Loucy (cell line): Measurements from ENCODE around the gene PLXNA4.

Source experiments
- H2AFZ ChIP-seq: fragments of 200-600 bp; sonication (generic); 2 replicates; pipeline ENCODE4 v1.6.0; 2016; ENCODE audit warnings: antibody characterized with exemption, mild to moderate bottlenecking, low read length, moderate library complexity
- H3F3A ChIP-seq: fragments of 200-600 bp; 2 replicates; pipeline ENCODE4 v1.6.0; 2016; ENCODE audit warnings: antibody characterized with exemption, low read depth, mild to moderate bottlenecking
- H3K27me3 ChIP-seq: fragments of 200-600 bp; sonication (generic); 2 replicates; pipeline ENCODE4 v1.6.1; 2014; ENCODE audit warnings: low read length, mild to moderate bottlenecking; ENCODE audit not compliant: insufficient read depth, poor library complexity, severe bottlenecking
- H3K36me3 ChIP-seq: fragments of 200-600 bp; sonication (generic); 2 replicates; pipeline ENCODE4 v1.6.1; 2016; ENCODE audit warnings: low read length; ENCODE audit not compliant: insufficient read depth
- H3K4me1 ChIP-seq: fragments of 200-600 bp; sonication (generic); 2 replicates; pipeline ENCODE4 v1.5.1; 2014; ENCODE audit warnings: low read length, mild to moderate bottlenecking; ENCODE audit not compliant: insufficient read depth, poor library complexity, severe bottlenecking
- H3K4me2 ChIP-seq: fragments of 200-600 bp; sonication (generic); 2 replicates; pipeline ENCODE4 v1.6.0; 2014; ENCODE audit warnings: antibody characterized with exemption, low read length, low read depth, mild to moderate bottlenecking; ENCODE audit not compliant: poor library complexity, severe bottlenecking
- H3K4me3 ChIP-seq: fragments of 200-600 bp; sonication (generic); 2 replicates; pipeline ENCODE4 v1.5.1; 2014; ENCODE audit warnings: low read length, mild to moderate bottlenecking, mixed read lengths; ENCODE audit not compliant: poor library complexity, severe bottlenecking
- H3K79me2 ChIP-seq: fragments of 200-600 bp; sonication (generic); 2 replicates; pipeline ENCODE4 v1.6.1; 2014; ENCODE audit warnings: low read length; ENCODE audit not compliant: insufficient read depth
- H3K9ac ChIP-seq: fragments of 200-600 bp; sonication (generic); 2 replicates; pipeline ENCODE4 v1.6.0; 2014; ENCODE audit warnings: mild to moderate bottlenecking, low read depth, low read length, moderate library complexity; ENCODE audit not compliant: poor library complexity, severe bottlenecking
- H3K9me2 ChIP-seq: fragments of 200-600 bp; sonication (generic); replicated peaks from 2 replicates; pipeline ENCODE4 v1.6.1; 2016; ENCODE audit warnings: low read depth, low read length, mixed read lengths
- H3K9me3 ChIP-seq: fragments of 200-600 bp; sonication (generic); 2 replicates; pipeline ENCODE4 v1.6.1; 2014; ENCODE audit warnings: mild to moderate bottlenecking, antibody characterized with exemption, low read length, low read depth; ENCODE audit not compliant: insufficient read depth
- H4K20me1 ChIP-seq: fragments of 200-600 bp; sonication (generic); 2 replicates; pipeline ENCODE4 v1.6.0; 2014; ENCODE audit warnings: antibody characterized with exemption, low read length, mild to moderate bottlenecking; ENCODE audit not compliant: insufficient read depth, poor library complexity, severe bottlenecking
- EZH2phosphoT487 ChIP-seq: fragments of 200-600 bp; IDR thresholded peaks from 2 replicates; pipeline ENCODE4 v1.6.1; 2018; ENCODE audit warnings: antibody characterized with exemption, mild to moderate bottlenecking, moderate library complexity, borderline replicate concordance
- TF ChIP-seq, protein P1 (sequence below): fragments of 200-600 bp; sonication (generic); conservative IDR thresholded peaks from 2 replicates; pipeline ENCODE4 v1.5.1; 2014; ENCODE audit warnings: mild to moderate bottlenecking, antibody characterized with exemption, low read length

PLXNA4 gene

DNA sequence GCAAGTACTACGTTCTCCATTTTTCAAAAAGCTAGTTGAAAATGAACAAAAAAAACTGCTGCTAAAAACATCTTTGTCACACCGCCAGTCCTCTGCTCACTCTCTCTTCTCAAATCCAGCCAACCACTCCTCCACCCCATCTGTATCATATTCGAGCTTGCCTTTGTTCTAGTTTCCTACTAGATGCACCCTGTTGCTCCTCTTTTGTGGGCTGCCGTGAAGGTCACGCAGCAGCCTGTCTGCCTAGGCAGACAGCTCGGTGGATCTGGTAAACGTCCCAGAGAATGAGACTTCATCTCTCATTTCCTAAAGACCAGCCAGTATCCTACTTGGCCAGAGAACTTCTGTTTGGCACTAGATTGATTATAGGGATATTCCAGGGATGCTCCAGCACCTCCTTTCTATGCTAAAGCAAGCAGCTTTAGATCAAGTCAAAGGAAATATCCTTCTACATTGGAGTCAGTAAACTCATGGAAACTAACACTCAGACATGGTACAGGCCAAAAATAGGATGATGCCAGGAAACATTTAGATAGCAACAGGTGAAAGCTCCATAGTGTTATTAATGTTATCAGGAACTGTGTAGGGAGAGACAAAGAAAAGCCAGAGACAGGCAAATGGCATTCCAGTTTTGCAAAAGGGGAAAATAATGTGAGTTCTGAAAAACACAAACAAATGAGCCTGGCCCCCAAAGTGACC is 8.7 kb upstream of the PLXNA4 start:
- H3K27me3 ChIP-seq, result no peaks in the 10 kb centered on the region
- TF ChIP-seq, protein P1, sequence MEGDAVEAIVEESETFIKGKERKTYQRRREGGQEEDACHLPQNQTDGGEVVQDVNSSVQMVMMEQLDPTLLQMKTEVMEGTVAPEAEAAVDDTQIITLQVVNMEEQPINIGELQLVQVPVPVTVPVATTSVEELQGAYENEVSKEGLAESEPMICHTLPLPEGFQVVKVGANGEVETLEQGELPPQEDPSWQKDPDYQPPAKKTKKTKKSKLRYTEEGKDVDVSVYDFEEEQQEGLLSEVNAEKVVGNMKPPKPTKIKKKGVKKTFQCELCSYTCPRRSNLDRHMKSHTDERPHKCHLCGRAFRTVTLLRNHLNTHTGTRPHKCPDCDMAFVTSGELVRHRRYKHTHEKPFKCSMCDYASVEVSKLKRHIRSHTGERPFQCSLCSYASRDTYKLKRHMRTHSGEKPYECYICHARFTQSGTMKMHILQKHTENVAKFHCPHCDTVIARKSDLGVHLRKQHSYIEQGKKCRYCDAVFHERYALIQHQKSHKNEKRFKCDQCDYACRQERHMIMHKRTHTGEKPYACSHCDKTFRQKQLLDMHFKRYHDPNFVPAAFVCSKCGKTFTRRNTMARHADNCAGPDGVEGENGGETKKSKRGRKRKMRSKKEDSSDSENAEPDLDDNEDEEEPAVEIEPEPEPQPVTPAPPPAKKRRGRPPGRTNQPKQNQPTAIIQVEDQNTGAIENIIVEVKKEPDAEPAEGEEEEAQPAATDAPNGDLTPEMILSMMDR, result no peak
- TF ChIP-seq EZH2phosphoT487, result no peak
- H3K4me2 ChIP-seq, result no peak overlapping the region
- H3K79me2 ChIP-seq, result no peaks in the 10 kb centered on the region
- H3K4me3 ChIP-seq, result no peak overlapping the region
- no peaks in the 10 kb centered on the region for H3K9me2 ChIP-seq
- no peaks in the 10 kb centered on the region for H3F3A ChIP-seq
- H3K36me3 ChIP-seq, result no peaks in the 10 kb centered on the region
- H3K4me1 ChIP-seq, result peaks cover 3% of the 10 kb centered on the region
- H3K9me3 ChIP-seq, result no peaks in the 10 kb centered on the region
- H3K9ac ChIP-seq, result no peak overlapping the region
- no peak overlapping the region for H2AFZ ChIP-seq
- H4K20me1 ChIP-seq, result no peaks in the 10 kb centered on the region

DNA sequence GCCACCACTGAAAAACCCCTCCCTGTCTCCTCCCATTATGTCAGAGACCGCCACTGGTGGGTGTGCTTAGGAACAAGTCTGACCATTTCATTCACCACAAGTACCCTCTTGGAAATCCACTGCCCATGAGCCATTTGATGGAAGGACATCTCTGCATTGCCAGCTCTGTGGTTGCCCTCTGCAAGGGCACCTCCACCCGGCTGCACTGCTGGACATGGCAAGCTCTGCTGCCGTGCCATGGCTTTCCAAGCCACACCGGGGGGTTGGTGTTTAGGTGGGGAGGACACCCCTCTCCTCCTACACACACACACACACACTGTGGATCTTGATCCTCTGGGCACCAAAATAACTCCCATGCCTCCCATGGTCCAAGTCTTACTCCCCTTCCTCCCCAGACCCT is 5.2 kb upstream of the PLXNA4 start:
- H3K4me2 ChIP-seq, result no peak overlapping the region
- H3K36me3 ChIP-seq, result no peaks in the 10 kb centered on the region
- no peaks in the 10 kb centered on the region for H3F3A ChIP-seq
- H3K4me1 ChIP-seq, result peaks cover 3% of the 10 kb centered on the region
- no peaks in the 10 kb centered on the region for H3K79me2 ChIP-seq
- TF ChIP-seq, protein P1, result no peak
- no peak for TF ChIP-seq EZH2phosphoT487
- no peak overlapping the region for H3K9ac ChIP-seq
- H2AFZ ChIP-seq, result no peak overlapping the region
- H4K20me1 ChIP-seq, result no peaks in the 10 kb centered on the region
- H3K27me3 ChIP-seq, result peaks cover 3% of the 10 kb centered on the region
- H3K9me3 ChIP-seq, result no peaks in the 10 kb centered on the region
- no peaks in the 10 kb centered on the region for H3K9me2 ChIP-seq
- no peak overlapping the region for H3K4me3 ChIP-seq

DNA sequence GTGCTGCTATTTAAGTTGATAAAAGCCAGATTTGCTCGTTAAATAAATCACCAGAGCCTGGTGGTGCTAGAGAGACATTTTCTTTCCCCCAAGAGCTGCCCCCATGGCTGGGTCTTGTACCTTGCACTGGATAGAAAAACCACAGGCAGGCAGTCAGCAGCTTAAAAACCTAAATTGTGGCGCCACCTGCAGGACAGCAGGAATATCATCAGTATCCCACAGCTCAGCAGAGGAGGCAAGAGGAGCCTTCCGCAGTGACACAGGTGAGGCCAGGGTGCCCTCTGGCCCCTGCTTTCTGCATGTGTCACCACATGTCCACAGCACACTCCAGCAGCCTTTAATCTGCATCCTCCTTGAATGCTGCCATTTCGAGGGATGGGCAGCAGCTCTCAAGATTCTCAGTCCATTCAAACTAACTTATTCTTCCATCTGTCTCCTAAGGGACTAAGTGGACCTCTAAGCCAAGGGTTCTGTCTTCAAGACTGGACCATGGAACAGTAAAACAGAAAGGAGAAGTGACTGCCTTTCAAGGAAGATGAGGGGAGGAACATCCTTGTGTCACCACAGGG is 4.5 kb upstream of the PLXNA4 start:
- TF ChIP-seq, protein P1, result peak; percentile 89
- TF ChIP-seq EZH2phosphoT487, result no peak
- H3K9me3 ChIP-seq, result no peaks in the 10 kb centered on the region
- H4K20me1 ChIP-seq, result no peaks in the 10 kb centered on the region
- H3K9me2 ChIP-seq, result no peaks in the 10 kb centered on the region
- no peaks in the 10 kb centered on the region for H3K79me2 ChIP-seq
- H3K4me2 ChIP-seq, result no peak overlapping the region
- no peaks in the 10 kb centered on the region for H3F3A ChIP-seq
- no peak overlapping the region for H3K4me3 ChIP-seq
- H3K4me1 ChIP-seq, result peaks cover 3% of the 10 kb centered on the region
- no peaks in the 10 kb centered on the region for H3K36me3 ChIP-seq
- peaks cover 9% of the 10 kb centered on the region for H3K27me3 ChIP-seq
- no peak overlapping the region for H2AFZ ChIP-seq
- no peak overlapping the region for H3K9ac ChIP-seq
